GM21360 (cell line): ENCODE measurements around the gene C1orf198.

Experiments
- ATAC-seq: cut with Tn5 transposase; IDR thresholded peaks from one replicate; pipeline ENCODE4 v1.9.1; 2021; ENCODE audit warnings: mild to moderate bottlenecking, moderate library complexity; ENCODE audit not compliant: unreplicated experiment

Gene C1orf198

DNA sequence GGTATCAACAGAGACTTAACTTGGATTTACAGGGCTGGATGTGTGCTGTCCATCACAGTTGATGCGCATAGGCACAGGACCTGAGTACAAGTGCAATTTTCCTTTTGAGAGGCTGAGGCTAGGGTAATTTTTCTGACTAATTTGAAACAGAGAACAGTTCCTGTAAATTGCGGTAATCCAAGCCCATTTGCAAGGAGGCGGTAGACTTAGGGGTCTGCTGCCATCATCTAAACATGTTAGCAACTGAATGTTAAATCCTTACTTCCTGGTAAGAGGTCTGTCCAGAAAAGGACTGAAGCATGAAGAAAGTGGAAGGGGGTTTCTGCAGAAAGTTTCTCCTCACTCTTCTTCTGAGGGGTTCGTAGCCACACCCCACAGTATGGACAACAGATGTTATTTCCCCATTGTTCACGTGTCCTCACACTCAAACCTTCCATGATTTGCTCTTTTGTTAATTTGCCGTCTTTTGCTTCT is 23.7 kb upstream of the C1orf198 start:
- peak; percentile 64 for ATAC-seq

- ATAC-seq: no peak
These were observed 23.1 kb upstream of the C1orf198 start for GRCh38 chr1:230891413-230891812.

DNA sequence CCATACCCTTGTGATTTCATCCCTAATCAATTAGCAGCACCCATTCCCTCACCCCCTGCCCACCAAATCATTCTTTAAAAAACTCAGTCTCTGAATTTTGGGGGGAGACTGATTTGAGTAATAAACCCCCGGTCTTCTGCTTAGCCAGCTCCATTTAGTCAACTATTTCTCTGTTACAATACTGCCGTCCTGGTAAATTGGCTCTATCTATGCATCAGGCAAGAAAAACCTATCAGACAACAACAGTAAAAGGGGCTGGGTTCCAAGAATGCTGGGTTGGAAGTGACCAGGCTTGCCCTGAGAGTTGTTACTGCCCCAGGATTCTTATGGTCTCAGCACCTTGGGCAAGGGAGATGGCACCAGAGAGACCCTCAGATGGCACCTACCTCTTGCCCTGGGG is 16.3 kb upstream of the C1orf198 start:
- ATAC-seq: no peak

- ATAC-seq: no peak
These were observed 15.6 kb upstream of the C1orf198 start for GRCh38 chr1:230883967-230884366.

- no peak for ATAC-seq
These were observed 11.5 kb upstream of the C1orf198 start for GRCh38 chr1:230879778-230880177.

DNA sequence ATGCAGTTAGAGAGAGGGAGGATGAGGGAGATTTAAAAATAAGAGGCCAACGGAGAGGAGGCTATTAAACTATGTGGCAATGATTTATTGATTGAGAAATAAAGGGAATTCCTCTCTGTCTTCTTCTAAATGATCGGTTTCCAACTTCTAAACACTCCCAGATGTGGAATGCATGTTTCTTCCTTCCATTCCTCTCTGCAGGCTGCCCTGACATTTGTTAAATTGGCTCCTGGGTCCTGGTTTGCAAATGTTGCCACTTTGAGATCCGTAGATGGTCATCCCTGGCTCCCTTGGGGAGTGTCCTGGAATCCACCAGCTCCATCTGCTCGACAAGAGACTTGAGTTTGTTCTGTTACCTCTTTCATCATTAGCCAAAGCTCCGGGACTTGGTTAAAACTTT is 10.3 kb upstream of the C1orf198 start:
- no peak for ATAC-seq

DNA sequence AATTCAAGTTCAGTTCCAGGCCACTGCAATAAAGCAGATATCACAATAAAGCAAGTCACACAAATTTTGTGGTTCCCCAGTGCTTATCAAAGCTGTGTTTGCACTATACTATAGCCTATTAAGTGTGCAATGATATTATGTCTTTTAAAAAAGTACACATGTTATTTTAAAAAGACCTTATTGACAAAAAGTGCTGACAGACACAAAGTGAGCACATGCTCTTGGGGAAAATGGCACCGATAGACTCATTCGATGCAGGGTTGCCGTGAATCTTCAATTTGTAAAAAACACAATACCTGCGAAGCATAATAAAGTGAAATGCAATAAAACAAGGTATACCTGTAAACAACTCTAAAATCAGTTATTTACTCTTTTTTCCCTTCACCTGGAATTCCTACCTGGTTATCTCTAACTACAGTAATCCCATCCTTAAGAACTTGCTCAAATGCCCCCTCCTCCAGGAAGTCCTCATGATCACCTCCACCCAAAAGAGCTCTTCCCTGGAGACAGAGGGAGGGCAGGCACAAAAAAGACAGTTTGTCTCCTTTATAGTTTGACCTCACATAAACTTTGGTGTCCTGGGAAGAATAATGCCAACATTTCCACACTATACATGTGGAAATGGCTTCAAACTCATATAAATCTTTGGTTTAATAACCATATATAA is 9.7 kb upstream of the C1orf198 start:
- ATAC-seq: no peak

DNA sequence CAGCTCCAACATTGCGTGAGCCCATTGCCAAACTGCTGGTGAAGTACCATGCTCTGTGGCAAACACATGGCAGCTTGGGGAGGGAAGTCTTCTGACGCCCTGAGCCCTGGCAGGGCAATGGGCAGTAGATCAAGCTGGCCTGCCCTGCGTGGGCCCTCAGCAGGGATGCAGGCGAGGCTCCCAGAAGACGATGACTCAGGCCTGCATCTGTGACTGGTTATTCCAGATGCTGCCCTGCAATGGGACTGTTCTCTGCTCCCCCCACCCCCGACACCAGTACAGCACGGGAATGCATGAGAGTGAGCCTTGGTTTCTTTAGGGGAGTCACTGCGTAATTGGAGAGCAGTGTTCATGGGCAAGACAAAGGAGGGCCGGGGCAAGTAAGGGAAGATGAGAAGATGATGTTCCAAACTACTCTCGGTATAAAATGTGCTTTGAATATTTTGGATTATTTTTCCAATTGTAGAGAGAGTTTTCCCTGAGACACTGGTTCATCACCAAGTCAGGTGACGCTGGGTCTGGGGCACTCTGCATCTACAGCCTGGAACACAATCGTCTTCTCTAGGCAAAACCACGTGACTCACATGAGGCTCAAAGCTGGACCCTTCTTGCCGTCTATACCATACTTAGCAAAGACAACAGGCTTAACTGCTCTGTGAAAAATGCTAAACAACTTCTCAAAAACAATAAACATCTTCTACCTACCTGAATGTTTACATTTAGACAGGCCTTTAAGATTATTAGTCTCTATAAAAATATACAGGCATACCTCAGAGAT is 9.0 kb upstream of the C1orf198 start:
- no peak for ATAC-seq

DNA sequence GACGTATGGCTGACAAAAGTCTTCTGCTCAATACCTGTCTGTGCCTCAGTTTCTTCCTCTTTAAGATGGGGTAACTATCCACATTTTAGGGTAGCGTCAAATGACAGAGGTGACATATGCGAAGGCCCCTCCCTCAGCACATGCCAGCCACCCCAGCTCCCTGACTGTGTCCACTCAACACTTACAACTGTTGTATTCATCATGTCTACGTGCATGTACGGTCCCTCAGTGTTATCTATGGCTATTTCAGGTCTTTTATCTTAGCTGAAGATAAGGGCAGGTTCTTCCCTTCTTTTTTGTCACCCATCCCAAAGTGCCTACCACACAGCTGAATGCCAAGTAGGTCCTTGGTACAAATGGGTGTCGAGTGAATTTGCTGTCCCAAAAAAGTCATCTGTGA is 8.3 kb upstream of the C1orf198 start:
- ATAC-seq: no peak

DNA sequence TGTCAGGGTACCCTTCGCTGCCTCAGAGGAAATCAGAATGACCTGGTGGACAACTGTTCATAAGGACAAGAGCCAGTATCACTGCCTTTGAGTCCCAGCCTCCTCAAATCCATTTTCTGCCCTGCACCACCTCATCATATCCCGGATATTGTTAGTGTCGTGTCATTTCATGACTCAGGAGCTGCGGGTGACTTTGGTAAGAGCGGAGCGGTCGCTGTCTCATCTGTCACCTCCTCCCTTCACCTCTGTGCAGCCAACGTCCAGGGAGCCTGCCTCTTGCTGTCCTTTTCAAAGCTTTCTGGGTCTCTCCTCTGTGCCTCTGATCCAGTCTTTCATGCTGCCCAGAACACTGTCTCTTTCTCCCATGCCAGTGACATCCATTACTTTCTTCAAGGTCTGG is 7.0 kb upstream of the C1orf198 start:
- ATAC-seq: no peak

DNA sequence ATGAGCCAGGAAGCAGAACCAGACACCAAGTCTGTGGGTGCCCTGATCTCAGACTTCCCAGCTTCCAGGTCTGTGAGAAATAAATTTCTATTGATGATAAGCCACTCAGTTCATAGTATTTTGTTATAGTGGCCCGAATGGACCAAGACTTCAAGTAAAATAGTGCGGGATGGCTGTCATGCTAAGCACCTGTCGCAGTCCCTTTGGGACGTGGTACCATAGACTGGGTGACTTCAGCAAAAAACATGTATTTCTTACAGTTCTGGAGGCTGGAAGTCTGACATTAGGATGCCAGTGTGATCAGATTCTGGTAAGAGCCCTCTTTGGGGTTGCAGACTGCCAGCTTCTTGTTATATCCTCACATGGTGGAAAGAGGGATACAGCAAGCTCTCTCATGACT is 2.6 kb upstream of the C1orf198 start:
- ATAC-seq: no peak

- ATAC-seq: no peak
These were observed 1.2 kb upstream of the C1orf198 start for GRCh38 chr1:230869500-230869899.

DNA sequence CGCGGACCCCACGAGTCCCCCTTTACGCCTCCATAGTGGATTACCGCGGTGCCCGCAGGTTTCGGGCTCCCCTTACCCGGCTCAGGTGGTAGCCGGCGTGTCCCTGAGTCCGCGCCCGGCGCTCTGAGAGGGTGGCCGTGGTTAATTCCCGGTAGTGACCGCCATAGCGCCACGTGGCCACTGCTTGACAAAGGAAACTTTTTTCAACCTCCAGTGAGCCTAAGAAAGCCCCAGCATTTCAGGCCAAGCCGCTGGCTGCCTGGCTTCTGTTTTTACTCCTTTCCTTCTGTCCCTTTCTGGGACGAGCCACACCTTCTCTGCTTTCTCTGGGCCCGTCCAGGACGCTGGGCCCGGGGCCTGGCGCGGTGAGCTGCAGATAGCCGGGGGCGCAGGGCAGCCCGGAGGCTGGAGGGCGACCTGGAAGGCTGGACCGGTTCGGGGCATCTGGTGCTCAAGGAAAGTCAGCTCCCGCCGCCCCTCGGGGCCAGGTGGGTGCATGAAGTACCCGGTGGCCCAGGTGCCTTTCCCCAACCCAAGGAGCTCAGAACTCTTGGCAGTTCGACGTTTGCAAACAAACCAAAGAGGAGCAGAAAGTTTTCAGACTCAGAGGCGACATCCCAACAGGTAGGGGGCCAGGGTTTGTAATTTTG is 540 bp upstream of the C1orf198 start:
- ATAC-seq: peak; percentile 39

- ATAC-seq: no peak
These were observed 1.0 kb downstream of the C1orf198 start for GRCh38 chr1:230867101-230867902.

DNA sequence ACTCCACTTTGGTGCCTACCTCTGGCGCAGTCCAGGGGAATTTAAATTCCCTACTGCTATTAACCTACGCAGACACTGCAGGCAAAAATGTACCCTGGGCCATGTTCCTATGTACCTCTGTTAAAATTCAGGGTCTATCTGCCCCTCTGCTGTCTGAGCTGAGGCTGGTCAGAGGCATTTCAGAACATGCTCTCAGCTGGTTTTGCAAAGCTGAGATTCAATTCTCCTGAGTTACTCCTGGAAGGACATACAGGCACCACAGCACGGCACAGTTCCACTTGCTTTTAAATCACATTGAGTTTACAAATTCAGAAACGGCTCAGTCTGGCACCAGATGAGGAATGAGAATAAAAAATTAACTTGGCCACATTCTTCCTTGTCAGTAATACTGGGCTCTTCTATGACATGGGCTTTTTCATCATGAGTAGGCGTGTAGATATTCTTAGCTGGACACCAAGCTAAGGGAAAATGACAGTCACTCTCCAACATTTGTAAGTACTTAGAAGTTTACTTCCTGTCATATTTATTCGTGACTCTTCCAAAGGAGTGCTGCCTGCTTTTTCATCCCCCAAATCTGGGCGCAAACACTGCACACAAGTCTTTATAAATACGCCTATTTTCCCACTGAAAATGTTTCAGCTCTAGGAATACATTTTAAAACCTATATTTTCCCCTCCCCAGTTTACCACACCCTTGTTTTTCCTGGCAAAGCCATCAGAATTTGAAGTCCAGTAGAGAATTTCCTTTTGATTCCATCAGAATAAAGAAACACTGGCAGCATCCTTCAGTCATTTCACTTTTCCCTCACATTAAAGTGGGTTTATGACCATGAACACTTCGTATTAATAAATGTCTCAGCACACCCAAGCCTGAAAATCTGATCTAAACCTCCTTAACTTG is 1.9 kb downstream of the C1orf198 start:
- no peak for ATAC-seq

DNA sequence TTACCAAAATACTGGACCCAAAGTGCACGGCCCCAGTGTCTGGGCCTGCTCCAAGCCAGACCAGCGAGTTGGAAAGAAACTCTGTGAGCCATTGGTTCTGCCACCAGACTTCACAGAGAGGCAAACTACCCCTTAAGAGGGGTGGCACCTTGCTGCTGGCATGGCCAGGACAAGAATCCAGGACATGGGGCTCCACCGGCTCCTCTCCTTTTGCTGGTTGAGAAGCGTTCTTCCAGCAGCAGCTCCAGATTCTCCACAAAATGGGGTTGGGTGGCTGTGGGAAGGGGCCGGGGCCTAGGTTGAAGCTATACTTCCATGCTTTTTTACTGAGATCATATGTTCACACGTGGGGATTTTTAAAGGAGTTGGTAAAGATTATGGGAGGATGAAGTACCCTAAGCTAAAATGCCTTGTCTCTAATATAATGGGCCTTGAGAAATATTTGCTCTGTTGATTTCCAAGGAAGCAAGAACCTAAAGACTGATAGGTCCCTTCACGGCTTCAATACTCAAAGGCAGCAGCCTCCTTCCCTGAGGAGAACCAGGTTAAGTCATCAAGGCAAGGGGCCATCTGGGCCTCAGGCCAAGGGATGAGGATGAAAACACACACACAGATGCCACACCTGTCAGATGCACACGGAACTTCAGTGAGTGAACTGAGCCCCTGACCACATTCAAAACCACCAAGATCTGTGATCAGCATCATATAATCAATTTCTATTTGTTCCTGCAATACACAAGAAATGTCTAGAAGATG is 3.1 kb downstream of the C1orf198 start:
- no peak for ATAC-seq

DNA sequence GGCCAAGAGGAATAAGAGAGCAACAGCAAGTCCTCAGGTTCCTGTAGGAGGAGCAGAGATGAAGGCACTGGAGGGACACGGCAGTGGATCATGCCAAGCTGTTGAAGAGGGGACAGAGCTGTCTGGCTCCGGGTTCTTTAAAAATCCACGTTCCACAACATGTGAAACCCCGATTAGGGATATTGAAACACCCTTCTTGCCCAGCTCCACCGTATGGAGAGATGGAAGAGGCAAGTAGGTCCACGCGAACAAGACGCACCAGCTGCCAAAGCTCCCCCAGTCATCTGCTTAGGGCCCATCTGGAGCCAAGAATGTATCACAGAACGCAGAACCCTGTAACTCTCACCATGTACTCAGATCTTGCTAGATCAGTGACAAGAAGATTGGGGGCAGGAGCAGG is 3.9 kb downstream of the C1orf198 start:
- ATAC-seq: no peak

- ATAC-seq: no peak
These were observed 4.9 kb downstream of the C1orf198 start for GRCh38 chr1:230863449-230863848.

DNA sequence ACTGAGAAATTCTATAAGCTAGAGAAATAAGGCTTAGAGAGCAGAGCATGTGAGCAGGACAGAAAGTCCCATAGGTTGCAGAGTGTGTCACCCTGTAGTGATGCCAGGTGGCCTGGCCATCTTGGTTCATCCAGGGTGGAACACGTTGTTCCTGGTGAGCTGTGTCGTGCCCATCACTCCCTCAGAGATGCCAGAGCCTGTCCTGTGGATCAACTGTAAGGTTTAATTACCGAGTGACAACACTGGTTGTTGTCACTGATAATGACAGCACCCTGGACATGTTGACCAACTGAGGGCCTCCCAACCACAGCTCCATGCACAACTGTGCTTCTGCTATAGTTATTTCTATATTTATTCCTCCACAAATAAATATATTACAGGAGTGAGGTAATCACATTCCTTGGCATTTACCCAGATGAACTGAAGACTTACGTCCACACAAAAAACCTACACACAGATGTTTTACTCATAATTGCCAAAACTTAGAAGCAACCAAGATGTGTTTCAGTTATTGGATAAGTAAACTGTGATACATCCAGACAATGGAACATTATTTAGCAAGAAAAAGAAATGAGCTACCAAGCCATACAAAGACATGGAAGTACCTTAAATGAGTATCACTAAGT is 6.2 kb downstream of the C1orf198 start:
- no peak for ATAC-seq
